HG02938 (cell line): ENCODE data around the gene SPARCL1.
A peak's percentile ranks its signal among the peaks of the same experiment; 100 is the strongest.

ENCODE experiments used
- ATAC-seq: cut with Tn5 transposase; IDR thresholded peaks from one replicate; pipeline ENCODE4 v1.9.1; 2021; ENCODE audit warnings: mild to moderate bottlenecking, moderate library complexity; ENCODE audit not compliant: unreplicated experiment

The SPARCL1 gene

GRCh38 chr4:87541956-87542709, 13.0 kb upstream of the SPARCL1 start:
- no peak for ATAC-seq

- no peak for ATAC-seq
Observed at GRCh38 chr4:87541521-87541920, 12.3 kb upstream of the SPARCL1 start.

GRCh38 chr4:87540146-87541058, 11.2 kb upstream of the SPARCL1 start:
- ATAC-seq: no peak

- ATAC-seq: no peak
Observed at GRCh38 chr4:87532907-87533306, 3.7 kb upstream of the SPARCL1 start.

GRCh38 chr4:87532109-87532508, 2.9 kb upstream of the SPARCL1 start:
- no peak for ATAC-seq

- ATAC-seq: no peak
Observed at GRCh38 chr4:87531621-87532020, 2.4 kb upstream of the SPARCL1 start.

GRCh38 chr4:87530868-87531267, 1.7 kb upstream of the SPARCL1 start:
- no peak for ATAC-seq

- ATAC-seq: no peak
Observed at GRCh38 chr4:87530229-87530628, 1.1 kb upstream of the SPARCL1 start.

GRCh38 chr4:87527431-87528220, 1.6 kb downstream of the SPARCL1 start:
- no peak for ATAC-seq

- no peak for ATAC-seq
Observed at GRCh38 chr4:87525636-87526295, 3.4 kb downstream of the SPARCL1 start.

GRCh38 chr4:87524456-87524855, 4.7 kb downstream of the SPARCL1 start:
- no peak for ATAC-seq

GRCh38 chr4:87523307-87523706, 5.9 kb downstream of the SPARCL1 start:
- no peak for ATAC-seq

GRCh38 chr4:87521757-87522374, 7.3 kb downstream of the SPARCL1 start:
- ATAC-seq: peak; percentile 58

- ATAC-seq: no peak
Observed at GRCh38 chr4:87521319-87521718, 7.9 kb downstream of the SPARCL1 start.

- no peak for ATAC-seq
Observed at GRCh38 chr4:87517621-87518020, 11.6 kb downstream of the SPARCL1 start.

- no peak for ATAC-seq
Observed at GRCh38 chr4:87516683-87517082, 12.5 kb downstream of the SPARCL1 start.

GRCh38 chr4:87512400-87512799, 16.8 kb downstream of the SPARCL1 start:
- ATAC-seq: no peak

GRCh38 chr4:87511500-87511899, 17.7 kb downstream of the SPARCL1 start:
- no peak for ATAC-seq

GRCh38 chr4:87510747-87511146, 18.4 kb downstream of the SPARCL1 start:
- no peak for ATAC-seq

- no peak for ATAC-seq
Observed at GRCh38 chr4:87506974-87507701, 22.0 kb downstream of the SPARCL1 start.
